Smooth muscle cell (in vitro differentiated cells): ENCODE measurements around the gene PRICKLE1. TPM values are rescaled to one million over a fixed set of nuclear protein-coding genes. Genes with fewer than 3 reads are reported as not detected.

Experiments
- polyA plus RNA-seq: library from polyadenylated mRNA; unstranded; fragments of >200 nt; fragmentation: Nextera tagmentation; extraction: Ambion mirVana; gene quantifications from 2 replicates; pipeline ENCODE4 v1.2.1, GENCODE V29; 2016
- small RNA-seq: library from RNA; depleted of rRNA; stranded (forward); fragments of <200 nt; gene quantifications from one replicate; pipeline ENCODE3, GENCODE V24; 2014
- total RNA-seq: library from RNA; depleted of rRNA; stranded (reverse); fragments of >200 nt; gene quantifications from 2 replicates; pipeline ENCODE4 v1.2.3, GENCODE V29; 2014

Gene PRICKLE1
- total and polyA plus RNA-seq, 2 experiments from 2014 or later: 45.7 to 55.4 TPM

Small RNA genes within 50 kb of the gene (small RNA-seq; reads per million reads assigned to genes)
- gene AC079600.1: not detected
- not detected for gene AC079600.2
- not detected for gene RF00019
